Stimulated activated CD8-positive, alpha-beta memory T cell treated with anti-CD3 and anti-CD28 coated beads, Interleukin-7, amount 100 ng/mL, for 1 hour (primary cell): ENCODE measurements around the gene RSPO4.
"Not testable (repeated sequence)": the region's sequence is repeated elsewhere in the genome, so short reads cannot be mapped to it uniquely, and the experiment has no call there.

Experiments used
- DNase-seq, 2 donors: peaks; one replicate each; pipeline ENCODE4 v3.0.0-alpha.2; 2020; ENCODE audit warnings: low read depth in 2 of 2

Gene RSPO4

DNA sequence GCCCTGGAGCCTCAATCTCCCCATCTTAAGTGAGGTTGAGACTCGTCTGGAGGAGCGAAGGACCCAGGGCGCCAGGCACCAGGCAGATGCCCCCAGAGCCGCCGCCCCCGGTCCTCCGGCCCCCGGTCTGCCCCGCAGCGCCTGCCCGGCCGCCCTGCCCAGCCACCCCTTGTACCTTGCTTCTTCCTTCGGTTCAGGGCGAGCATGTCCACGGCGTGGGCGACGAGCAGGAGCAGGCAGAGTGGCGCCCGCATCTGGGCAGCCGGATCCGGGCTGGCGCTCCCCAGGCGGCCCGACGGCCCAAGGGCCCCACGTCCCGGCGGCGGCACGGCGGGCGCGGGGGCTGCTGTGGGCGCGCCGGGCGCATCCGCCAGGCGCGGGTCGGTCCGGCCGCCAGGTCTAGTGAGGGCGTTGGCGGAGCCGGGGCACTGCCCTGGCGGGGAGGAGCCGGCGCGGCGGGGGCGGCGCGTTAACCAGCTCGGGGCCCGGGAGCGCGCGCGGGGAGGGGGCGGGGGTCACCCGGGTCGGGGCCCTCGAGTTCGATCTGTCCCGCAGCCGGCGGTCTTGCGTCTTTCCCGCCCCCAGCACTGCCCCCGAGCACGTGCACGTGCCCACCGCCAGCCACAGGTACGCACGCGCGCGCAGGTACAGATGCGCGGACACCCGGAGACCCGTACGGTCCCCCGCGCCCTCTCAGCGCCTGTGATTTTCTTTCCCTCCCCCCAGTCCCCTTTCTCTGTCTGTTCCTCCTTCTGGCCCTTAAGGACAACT, at the start of gene RSPO4:
TSS of gene RSPO4 (minus strand) at position 401 of the 771 bp plus-strand sequence. CDS start at position 254, 147 bp downstream.
- no peak for DNase-seq

DNA sequence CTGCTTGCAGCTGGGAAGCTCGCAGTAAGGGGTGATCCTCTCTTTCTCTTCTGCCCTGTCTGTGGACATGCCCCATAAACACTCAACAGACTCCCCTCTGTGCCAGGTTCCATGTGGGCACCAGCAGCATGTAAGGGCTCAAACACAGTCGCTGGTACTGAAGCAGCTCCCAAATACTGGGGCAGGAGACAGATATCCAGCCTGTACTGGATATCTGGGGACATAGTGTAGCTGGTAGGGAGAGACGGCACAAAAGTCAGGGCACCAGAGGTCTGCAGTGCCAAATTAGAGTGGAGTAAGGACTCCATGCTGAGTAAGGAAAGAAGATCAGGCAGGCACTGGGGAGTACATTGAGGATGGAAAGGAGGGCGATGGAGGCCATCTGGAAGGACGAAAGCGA, 48.3 kb upstream of the RSPO4 start:
- DNase-seq: no peak

DNA sequence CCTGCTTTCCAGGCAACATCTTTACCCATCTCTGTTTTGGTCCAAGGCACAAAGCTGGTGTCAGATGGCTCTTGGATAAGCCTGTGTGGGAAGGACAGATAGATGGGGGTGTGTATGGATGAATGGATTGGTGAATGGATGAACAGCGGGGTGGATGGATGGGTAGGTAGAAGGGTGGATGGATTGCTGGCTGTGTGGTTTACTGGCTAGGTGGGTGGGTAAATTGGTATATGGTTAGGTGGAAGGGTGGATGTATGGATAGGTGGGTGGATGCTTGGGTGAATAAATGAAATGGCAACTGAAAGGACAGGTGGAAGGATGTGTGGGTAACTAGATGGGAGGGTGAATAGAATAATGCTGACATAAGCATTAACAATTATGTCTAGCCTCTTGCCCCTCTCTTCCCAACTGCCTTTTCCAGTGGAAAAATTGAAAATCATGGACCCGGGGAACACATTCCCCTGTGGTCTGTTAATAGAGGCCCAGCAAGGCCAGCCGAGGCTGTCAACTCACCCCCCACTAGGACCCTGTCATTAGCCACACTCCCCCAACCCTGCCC, 43.8 kb upstream of the RSPO4 start:
- DNase-seq: no peak

DNA sequence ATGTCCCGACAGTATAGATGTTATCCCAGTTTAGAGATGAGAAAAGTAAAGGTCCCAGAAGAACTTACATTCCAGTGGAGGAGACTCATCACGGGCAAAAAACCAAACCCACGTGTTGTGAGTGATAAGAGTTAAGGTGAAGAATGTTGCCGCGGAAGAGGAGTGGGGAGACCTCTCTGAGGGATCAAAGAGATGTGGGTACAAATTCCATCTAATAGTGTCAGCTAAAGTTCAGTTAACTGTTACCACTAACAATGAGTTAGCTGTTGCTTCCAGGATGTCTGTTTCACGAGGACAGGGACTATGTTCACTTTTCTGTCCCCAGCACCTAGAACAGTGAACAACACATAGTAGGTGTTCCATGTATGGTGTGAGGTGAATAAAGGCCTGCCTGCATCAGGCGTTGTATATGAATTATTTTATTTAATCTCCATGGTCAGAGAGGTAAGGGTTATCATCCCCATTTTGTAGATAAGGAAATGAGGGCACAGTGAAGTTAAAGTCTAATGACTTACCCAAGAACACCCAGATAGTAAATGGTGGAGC, 39.8 kb upstream of the RSPO4 start:
- no peak for DNase-seq

DNA sequence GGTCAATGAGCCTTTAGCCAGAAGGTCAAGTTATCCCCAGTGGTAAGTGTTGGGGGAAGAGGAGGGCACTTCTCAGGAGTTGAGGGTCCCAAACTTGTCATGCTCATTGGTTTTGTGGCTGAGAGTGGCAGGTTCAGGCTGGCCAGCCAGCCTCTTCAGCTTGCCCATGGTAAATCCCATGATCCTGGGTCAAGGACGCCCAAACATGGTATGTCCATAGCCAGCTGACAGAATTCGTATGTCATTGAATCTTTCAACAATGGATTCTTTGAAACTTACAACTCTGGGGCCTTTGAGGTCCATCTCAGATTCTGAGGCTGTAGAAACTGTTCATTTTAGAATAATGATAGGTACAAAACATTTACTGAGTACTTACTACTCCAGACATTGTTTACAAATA, 36.1 kb upstream of the RSPO4 start:
- DNase-seq: no peak

DNA sequence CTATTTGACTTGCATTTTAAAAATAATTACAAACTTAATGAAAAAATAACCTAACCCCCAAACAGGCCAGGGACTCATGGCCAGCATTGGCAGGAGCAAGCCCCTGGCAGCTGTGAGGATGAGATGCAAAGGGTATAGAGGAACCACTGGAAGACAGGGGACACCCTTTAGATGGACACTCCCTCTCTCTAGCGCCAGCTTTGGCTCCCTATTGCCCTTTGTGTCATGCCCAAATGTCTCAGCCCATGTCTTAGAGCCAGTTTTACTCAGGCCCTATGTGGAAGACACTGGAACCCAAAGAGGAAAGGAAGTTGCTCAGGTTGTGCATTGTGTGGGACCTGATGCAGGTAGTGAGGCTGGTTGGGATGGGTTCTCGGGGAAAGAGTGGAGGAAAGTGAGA, 34.9 kb upstream of the RSPO4 start:
- no peak for DNase-seq

DNA sequence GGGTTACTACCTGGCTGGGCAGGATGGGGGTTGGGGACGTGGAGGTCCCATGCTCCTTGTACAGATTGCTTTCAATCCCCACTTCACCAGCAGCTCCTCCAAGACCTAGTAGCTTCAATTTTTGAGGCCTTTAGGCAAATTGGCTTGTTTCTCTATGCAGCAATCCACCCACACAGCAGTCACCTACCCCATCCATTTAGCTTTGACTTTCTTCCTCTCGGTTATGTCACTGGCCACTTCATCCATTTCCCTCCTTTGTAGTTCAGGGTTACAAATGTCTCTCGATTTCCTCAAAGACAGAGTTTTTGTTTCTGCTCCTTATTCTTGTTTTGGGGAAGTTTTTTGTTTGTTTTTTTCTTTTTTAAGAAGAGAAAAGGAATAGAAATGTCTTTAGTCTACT, 33.4 kb upstream of the RSPO4 start:
- no peak for DNase-seq

DNA sequence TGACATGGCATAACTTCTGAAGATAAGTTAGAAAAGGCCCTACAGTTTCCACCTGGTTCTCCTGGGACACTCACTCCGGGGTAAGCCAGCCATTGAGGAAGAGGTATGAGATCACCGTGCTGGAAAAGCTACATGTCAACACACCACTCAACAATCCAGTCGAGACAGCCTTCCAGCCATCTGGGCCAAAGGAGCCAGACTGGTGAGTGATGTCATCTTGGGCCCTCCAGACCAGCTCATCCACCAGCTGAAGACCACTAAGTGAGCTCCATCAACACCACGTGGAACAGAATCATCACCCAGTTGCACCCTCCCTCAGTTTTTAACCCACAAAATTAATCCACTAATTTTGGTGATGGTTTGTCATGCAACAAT, 32.3 kb upstream of the RSPO4 start:
- DNase-seq: no peak

DNA sequence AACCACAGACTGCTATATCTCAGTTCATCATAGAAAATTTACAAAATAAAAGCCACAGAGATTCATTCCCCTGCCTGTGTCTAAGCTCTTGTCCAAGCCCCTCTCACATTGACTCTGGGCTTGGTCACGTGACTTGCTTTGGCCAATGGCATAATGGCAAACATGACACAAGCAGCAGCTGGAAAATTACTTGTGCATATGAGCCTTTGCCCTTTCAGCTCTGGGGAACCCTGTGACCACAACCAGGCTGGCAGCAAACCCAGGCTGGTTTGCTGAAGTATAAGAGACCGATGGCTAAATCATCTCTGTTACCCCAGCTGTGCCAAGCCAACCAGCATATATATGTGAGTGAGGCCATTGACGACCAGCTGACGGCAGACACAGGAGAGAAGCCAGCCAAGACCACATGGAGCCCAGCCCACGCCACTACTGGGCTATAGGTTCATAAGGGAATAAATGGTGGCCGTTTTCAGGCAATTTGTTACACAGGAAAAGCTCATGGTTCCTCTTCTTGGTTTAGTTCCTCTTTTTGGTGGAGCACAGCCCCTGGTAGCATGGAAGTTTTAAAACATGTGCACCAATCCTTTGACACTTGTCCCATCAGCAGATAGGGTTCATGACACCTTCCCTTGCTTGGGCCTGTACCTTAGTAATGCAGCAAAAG, 31.8 kb upstream of the RSPO4 start:
- no peak for DNase-seq

DNA sequence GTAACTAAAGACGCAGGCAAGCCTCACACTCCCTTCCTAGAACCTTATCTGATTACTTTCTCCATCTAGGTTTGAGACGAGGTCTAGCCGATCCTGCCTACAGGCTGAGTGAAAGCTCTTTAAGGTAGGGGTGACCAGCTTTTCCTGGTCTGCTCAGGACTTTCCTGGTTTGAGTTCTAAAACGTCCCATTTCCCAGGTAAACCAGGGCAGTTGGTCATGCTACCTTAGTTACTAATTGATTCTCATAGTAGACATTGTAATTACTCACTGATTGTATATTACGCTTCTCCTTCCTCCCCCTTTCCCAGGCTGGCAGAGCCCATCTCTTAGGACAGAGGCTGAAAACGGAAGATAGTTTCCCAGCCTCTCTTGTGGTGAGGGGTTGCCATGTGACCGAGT, 27.9 kb upstream of the RSPO4 start:
- DNase-seq: no peak

DNA sequence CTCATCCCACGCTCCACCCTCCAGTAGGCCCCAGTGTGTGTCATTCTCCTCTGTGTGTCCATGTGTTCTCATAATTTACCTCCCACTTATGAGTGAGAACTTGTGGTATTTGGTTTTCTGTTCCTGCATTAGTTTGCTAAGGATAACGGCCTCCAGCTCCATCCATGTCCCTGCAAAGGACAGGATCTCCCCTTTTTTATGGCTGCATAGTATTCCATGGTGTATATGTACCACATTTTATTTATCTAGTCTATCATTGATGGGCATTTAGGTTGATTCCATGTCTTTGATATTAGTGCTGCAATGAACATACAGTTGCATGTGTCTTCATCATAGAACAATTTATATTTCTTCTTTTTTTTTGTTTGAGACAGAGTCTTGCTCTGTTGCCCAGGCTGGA, 24.1 kb upstream of the RSPO4 start:
- not testable (repeated sequence) for DNase-seq

DNA sequence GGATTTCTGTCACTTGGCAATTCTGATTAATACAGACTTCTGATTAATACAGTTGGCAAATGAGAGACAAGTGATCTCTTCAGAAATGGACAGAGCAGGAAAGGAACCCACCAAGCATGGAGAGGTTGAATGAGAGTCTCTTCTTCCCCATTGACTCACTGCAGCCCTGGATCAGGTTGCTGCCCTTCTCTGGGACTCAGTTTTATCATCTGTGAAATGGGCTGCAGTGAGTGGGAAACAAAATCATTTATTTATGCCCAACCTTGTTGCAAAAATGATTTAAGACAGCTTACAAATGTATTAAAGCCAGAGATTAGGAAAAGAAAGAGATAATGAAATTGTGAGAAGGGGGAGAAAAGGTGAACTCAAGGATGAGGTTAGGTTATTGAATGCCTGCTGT, 20.8 kb upstream of the RSPO4 start:
- DNase-seq: no peak

DNA sequence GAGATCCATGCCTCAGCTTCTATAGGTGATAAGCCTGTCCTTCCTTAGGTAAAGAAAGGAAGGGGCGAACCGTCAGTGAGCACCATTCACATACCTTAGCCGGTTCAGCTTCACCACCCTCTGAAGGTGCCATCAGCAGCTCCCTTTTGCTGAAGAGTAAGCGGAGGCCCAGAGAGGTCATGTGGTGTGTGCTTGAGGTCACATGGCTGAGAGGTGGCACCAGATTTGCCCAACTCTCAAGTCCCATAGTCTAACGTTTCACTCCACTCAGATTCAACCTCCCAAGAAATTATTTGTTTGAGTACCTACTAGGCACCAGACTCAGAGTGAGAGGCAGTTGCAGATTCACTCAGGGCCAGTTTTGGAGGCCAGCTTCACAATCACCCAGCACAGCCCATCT, 18.5 kb upstream of the RSPO4 start:
- no peak for DNase-seq

DNA sequence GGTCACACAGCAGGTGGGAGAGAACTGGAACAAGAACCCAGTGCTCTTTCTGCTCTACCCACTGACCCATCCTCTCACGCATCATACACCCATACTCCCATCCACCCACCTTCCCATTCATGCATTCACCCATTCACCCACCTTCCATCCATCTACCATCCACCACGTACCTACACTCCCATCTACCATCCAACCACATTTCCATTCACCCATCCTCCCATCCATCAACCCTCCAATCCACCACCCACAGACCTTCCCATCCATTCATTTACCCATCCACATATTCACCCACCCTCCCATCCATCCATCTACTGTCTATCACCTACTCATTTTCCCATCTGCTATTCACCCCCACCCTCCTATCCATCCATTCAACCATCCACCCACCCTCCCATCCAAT, 17.2 kb upstream of the RSPO4 start:
- no peak for DNase-seq

DNA sequence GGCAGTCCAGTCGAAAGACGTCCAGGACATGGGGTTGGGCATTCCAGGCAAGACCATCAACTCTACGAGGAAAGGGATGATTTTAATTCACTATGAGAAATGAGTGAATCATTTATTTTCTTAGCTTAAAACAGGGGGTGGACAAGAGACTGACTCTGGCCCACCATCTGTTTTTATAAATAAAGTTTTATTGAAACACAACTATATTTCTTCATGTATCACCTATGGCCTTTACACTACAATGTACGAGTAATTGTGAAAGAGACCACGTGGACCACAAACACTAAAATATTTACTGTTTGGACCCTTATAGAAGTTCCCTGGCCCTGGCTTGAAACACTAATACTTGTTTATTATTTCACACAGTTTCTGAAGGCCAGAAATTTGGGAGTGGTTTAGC, 15.6 kb upstream of the RSPO4 start:
- no peak for DNase-seq

DNA sequence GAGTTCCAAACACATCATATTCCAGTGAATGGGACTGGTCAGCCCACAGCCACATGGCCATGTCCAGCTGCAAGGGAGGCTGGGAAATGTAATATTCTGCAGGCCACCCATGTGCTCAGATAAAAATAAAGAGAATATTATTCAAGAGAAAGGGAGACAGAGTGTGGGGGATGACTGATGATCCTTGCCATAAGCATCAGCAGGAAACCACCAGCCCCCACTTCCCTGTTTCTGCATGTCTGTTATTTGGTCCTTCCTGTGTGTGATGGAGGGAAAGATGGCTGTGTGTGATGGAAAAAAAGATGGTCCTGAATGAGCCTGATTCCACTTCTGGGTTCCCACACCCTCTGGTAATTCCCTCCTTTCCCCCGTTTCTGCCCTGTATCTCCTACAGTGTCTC, 13.1 kb upstream of the RSPO4 start:
- no peak for DNase-seq

DNA sequence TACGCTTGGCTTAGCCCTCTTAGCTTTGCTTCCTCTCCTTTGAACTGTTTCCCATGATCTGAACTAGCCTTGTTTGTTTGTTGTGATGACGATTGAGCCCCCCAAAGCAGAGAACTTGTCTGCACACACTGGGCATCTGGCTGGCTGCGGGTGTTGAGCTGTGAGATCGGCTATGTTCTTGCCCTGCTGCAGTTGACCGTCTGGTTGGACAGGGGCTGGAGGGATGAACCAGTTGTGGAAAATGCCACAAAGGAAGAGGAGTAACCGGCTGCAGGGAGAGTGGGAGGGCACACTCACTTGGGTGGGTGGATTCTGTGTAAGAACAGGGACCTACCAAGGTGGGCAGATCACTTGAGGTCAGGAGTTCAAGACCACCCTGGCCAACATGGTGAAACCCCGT, 12.4 kb upstream of the RSPO4 start:
- DNase-seq: no peak

DNA sequence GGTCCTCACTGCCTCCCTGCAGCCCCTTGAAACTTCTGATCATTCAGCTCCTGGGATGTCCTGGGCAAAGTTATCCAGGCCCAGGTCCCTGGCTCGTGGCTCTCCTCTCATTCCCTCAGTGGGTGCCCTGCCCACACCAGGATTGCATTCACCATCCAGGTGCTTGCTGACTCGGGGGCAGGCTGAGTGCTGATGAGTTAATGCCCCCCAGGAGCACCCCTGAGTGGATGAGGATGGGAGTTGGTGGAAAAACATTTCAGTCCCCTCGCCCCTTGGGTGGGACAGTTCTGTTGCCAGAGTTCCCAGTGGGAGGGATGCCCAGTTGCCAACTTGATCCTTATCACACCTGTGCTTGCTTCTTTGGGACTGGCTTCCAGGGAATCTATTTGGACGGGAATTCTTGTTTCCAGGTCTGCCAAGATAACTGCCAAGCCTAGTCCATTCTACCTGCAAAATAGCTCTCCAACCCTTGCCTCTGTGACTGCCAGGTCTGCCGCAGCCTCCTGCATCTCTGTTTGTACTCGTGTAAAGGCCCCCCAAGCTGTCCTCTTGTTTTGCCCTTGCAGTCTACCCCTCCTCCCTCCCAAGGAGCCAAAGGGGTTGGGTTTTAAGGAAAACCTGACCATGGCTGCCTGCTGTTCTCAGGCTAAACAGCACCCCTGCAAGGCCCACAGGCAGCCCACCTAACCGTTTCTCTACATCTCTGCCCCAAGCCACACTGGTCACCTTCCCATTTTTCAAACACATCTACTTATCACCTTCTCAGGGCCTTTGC, 11.6 kb upstream of the RSPO4 start:
- no peak for DNase-seq

DNA sequence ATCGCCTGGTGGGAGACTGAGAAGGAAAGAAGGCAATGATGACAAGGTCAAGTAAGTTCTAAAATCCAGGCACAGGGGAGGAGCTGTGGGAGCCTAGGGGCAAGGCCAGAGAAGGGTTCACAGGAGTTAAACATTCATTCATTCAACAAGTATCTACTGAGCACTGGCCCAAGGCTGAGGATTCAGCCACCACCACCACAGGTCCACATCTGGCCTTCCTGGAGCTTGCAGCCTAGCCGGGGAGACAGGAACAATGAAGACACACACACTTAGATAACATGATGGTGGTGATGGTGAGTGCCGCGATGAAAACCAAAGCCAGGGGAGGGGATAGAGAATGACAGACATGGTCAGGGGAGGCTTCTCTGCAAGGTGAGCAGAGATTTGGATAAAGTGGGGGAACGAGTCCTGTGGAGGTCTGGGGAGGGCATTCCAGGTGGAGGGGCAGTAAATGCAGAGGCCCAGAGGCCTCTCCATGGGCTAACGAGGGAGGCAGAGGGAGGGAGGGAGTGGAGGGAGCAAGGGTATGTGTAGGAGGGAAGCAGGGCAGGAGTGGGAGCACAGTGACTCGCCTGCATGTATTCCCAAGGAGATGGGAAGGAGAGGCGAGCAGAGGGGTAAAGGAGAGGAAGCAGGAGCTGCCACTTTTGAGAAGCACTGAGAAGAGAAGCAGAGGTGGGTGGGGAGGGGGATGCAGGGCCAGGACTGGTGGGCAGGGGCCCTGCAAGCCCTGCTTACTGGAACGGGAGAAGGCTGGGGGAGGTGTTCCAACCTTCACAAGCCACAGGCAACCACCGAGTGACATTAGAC, 10.5 kb upstream of the RSPO4 start:
- no peak for DNase-seq

DNA sequence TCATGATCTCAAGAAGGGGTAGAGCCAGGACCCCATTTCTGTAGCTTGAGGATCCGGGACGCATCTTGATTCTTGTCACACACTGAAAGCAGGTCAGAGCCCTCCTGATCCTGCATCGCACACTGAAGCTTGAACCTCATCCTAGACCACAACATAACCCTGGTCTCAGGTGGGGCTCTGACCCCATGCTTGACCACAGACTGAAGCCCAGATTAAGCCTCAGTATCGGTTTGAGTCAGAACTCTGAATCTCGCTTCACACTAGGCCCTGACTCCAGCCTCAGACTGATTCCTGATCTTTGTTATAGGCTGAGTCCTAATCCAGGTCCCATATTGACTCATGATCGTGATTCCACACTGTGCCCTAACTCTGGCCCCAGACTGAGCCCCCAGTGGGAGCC, 8.5 kb upstream of the RSPO4 start:
- DNase-seq: no peak

DNA sequence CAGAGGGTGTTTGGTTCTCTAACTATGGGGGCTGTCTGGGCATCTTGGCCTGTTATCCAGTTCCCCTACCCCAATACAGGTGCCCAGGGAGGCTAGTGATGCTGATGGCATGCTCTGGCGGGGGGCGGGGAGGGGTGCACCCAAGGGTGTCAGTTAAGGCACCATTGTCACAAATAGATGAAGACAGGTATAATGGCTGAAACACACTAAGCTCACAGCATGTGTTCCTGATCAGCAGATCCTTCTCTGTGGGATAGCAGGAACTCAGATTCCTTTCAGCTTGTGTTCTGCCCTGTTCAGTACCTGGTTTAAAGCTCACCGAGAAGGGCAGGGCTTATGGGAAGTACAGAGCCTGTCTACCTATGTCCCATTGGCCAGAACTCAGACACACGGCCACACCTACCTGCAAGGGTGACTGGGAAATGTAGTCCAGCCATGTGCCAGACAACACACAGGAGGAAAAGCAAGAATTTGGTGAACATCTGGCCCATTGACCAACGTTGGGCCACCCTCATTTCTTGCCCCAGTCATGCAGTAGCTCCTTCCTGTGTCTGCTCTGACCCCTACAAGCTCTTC, 3.4 kb upstream of the RSPO4 start:
- no peak for DNase-seq
